ENCODE results near the gene TTC33. TPM values are rescaled to one million over a fixed set of nuclear protein-coding genes. Genes with fewer than 3 reads are reported as not detected.

TTC33 gene
- total and polyA plus RNA-seq, 2 of the 13 experiments (the other 11 are each of a cell fraction or from before 2014, with no cell fraction given) = 4.5 to 20.0 TPM

- TF ChIP-seq, protein P1, sequence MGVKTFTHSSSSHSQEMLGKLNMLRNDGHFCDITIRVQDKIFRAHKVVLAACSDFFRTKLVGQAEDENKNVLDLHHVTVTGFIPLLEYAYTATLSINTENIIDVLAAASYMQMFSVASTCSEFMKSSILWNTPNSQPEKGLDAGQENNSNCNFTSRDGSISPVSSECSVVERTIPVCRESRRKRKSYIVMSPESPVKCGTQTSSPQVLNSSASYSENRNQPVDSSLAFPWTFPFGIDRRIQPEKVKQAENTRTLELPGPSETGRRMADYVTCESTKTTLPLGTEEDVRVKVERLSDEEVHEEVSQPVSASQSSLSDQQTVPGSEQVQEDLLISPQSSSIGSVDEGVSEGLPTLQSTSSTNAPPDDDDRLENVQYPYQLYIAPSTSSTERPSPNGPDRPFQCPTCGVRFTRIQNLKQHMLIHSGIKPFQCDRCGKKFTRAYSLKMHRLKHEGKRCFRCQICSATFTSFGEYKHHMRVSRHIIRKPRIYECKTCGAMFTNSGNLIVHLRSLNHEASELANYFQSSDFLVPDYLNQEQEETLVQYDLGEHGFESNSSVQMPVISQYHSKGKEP (CRISPR knock-in tag; IDR thresholded peaks at IDR 0.05) = no peak
- no peak for TF ChIP-seq ZNF44 (CRISPR knock-in tag; IDR thresholded peaks at IDR 0.05)
- no peak for TF ChIP-seq ZNF431 (CRISPR knock-in tag; IDR thresholded peaks at IDR 0.05; ENCODE audit: borderline replicate concordance, low read depth)
- no peak for TF ChIP-seq SATB2 (CRISPR knock-in tag; IDR thresholded peaks at IDR 0.05)
Measured at GRCh38 chr5:40690267-40690666, 65.5 kb downstream of the TTC33 start (continued).

DNA sequence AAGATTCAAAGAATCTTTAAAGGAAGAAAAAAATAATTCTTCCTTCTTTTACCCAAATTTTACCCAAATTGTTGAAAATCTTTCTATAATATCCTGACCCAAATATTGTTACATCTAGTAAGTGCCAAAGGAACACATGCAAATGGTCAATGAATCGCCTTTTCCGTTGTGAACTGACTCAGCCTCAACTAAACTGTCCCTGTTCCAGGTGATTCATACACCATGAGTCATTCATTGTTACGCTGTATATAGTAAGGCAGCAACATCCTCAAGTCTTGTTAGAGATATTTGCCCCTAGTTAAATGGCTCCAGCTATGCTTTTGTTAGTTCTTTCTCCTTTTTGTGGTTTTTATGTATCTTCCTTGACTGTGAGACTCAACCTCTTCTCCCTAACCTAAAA lies 66.3 kb downstream of the TTC33 start:
- no TSS peak for BruUV-seq (replicated peaks)
- POLR2A ChIA-PET = no interaction called here

More for the DNA sequence above, 66.3 kb downstream of the TTC33 start:
- 4% methylated on average over 3 of the region's 3 CpGs for WGBS (ENCODE audit: low lambda C conversion rate)
- H3K4me2 ChIP-seq (ENCODE audit: low read depth, low read length) = no peak overlapping the region
- H3K4me3 ChIP-seq (replicated peaks in 1 of 3; ENCODE audit: insufficient read depth in 1 of 3, low read depth in 2 of 3, low read length in 3 of 3) = no peak overlapping the region
- peak; percentile 33 for DNase-seq (ENCODE audit: low spot score)
- no peaks in the 10 kb centered on the region for H3K4me1 ChIP-seq (ENCODE audit: insufficient read depth, low read length)
- in situ Hi-C loops (cut with HindIII; ENCODE audit: extremely low pct_ligation_motif_present, low pct_unique_long_range_greater_than_20kb) = loop anchor here (5.0 to 25.0 kb wide), 3 partner anchors 742 to 1102 kb away; no protein-coding TSS in a partner anchor
- intact Hi-C loops (cut with micrococcal nuclease; ENCODE audit: unreplicated experiment) = loop anchor here (2.0 to 5.0 kb wide), 2 partner anchors 47 to 1097 kb away; no protein-coding TSS in a partner anchor
- H3K36me3 ChIP-seq (replicated peaks in 1 of 2; ENCODE audit: control insufficient read depth in 1 of 2, insufficient read depth in 2 of 2, low read length in 2 of 2) = no peaks in the 10 kb centered on the region
- no peak overlapping the region for H3K27ac ChIP-seq (ENCODE audit: extremely low read length, insufficient read depth, low read length)
- TF ChIP-seq FOSL2 (CRISPR knock-in tag; IDR thresholded peaks at IDR 0.05) = peak; percentile 84
- no peak for TF ChIP-seq SAFB2 (CRISPR knock-in tag; IDR thresholded peaks at IDR 0.05; ENCODE audit: borderline replicate concordance, low read depth)
- TF ChIP-seq ZNF496 (CRISPR knock-in tag; IDR thresholded peaks at IDR 0.05; ENCODE audit: insufficient replicate concordance) = no peak
- no peak overlapping the region for H2AFZ ChIP-seq (ENCODE audit: low read length)
- no peaks in the 10 kb centered on the region for H3K27me3 ChIP-seq (ENCODE audit: control insufficient read depth in 1 of 2, insufficient read depth in 2 of 2, low read length in 2 of 2)
- no peaks in the 10 kb centered on the region for H4K20me1 ChIP-seq (ENCODE audit: insufficient read depth, low read length)
- H3K79me2 ChIP-seq (ENCODE audit: insufficient read depth, low read length) = no peaks in the 10 kb centered on the region
- H3K9ac ChIP-seq (ENCODE audit: insufficient read depth, low read depth, low read length) = no peak overlapping the region
- H3K9me3 ChIP-seq (ENCODE audit: low read length) = no peaks in the 10 kb centered on the region
- peak; percentile 48; the same call in 1 of the 3 replicates for ATAC-seq
- CTCF ChIA-PET (ENCODE audit: low intra/inter-chr PET ratio, low total read pairs) = interaction anchor here (3.6 kb wide), 1 partner anchor 975 kb away, joined by 33 read pairs; no protein-coding TSS in a partner anchor
- FAIRE-seq = no peak
